ENCODE measurements around the gene MAPT. TPM values are rescaled to one million over a fixed set of nuclear protein-coding genes. Genes with fewer than 3 reads are reported as not detected.

MAPT gene
- 1 to 10 TPM; 1.3 to 1.4 TPM for total RNA-seq

DNA sequence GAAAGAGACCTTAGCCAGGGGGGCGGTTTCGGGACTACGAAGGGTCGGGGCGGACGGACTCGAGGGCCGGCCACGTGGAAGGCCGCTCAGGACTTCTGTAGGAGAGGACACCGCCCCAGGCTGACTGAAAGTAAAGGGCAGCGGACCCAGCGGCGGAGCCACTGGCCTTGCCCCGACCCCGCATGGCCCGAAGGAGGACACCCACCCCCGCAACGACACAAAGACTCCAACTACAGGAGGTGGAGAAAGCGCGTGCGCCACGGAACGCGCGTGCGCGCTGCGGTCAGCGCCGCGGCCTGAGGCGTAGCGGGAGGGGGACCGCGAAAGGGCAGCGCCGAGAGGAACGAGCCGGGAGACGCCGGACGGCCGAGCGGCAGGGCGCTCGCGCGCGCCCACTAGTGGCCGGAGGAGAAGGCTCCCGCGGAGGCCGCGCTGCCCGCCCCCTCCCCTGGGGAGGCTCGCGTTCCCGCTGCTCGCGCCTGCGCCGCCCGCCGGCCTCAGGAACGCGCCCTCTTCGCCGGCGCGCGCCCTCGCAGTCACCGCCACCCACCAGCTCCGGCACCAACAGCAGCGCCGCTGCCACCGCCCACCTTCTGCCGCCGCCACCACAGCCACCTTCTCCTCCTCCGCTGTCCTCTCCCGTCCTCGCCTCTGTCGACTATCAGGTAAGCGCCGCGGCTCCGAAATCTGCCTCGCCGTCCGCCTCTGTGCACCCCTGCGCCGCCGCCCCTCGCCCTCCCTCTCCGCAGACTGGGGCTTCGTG is at the start of gene MAPT:
Gene MAPT (plus strand): TSS at position 533 of the 763 bp plus-strand sequence. CDS start 67,784 bp downstream, outside the sequence.
- Mint-ChIP-seq H3K36me3 (ENCODE audit: low read depth) (no peaks in the 10 kb centered on the region), H3K27ac (no peak within 1 kb of the TSS), H3K4me1 (ENCODE audit: low read depth) (peaks cover 19% of the 10 kb centered on the region), H3K9me3 (no peaks in the 10 kb centered on the region), H3K27me3 (peaks cover 40% of the 10 kb centered on the region), H3K4me3 (peak within 1 kb of the TSS; percentile 75)
- intact Hi-C loops (cut with micrococcal nuclease), result no loop called here
- CTCF ChIA-PET, result interaction anchor here (0.6 to 2.5 kb wide), 11 partner anchors 9 to 149 kb away, joined by 3 to 14 read pairs (median 5); no protein-coding TSS in a partner anchor
- DNase-seq, result peak; percentile 85
- ATAC-seq, result peak; percentile 92
- TF ChIP-seq, protein P1, sequence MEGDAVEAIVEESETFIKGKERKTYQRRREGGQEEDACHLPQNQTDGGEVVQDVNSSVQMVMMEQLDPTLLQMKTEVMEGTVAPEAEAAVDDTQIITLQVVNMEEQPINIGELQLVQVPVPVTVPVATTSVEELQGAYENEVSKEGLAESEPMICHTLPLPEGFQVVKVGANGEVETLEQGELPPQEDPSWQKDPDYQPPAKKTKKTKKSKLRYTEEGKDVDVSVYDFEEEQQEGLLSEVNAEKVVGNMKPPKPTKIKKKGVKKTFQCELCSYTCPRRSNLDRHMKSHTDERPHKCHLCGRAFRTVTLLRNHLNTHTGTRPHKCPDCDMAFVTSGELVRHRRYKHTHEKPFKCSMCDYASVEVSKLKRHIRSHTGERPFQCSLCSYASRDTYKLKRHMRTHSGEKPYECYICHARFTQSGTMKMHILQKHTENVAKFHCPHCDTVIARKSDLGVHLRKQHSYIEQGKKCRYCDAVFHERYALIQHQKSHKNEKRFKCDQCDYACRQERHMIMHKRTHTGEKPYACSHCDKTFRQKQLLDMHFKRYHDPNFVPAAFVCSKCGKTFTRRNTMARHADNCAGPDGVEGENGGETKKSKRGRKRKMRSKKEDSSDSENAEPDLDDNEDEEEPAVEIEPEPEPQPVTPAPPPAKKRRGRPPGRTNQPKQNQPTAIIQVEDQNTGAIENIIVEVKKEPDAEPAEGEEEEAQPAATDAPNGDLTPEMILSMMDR (IDR thresholded peaks at IDR 0.05), result peak; percentile 88
- POLR2A ChIA-PET, result interaction anchor here (1.2 kb wide), 1 partner anchor 15 kb away, joined by 4 read pairs; no protein-coding TSS in a partner anchor

DNA sequence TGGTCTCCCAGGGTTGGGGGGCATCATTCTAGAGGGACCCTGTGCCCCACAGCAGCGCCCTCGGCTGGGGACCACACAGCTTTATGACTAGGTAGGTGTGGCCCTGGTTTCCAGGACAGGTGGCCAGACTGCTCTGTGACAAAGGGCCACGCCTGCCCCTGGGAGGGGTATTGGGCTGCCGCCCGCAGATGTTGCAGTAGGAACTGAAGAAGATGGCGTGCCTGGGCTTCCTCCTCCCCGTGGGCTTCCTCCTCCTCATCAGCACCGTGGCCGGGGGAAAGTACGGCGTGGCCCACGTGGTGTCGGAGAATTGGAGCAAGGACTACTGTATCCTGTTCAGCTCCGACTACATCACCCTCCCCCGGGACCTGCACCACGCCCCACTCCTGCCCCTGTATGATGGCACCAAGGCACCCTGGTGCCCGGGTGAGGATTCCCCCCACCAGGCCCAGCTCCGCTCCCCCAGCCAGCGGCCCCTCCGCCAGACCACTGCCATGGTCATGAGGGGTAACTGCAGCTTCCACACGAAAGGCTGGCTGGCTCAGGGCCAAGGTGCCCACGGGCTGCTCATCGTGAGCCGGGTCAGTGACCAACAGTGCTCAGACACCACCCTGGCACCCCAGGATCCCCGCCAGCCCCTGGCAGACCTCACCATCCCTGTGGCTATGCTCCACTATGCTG is 49.5 kb upstream of the MAPT start, which contains the start of gene SPPL2C:
Gene SPPL2C (plus strand): TSS at position 187 of the 681 bp plus-strand sequence. CDS start 26 bp downstream, at position 213.
- intact Hi-C loops (cut with micrococcal nuclease), result no loop called here
- DNase-seq, result no peak

DNA sequence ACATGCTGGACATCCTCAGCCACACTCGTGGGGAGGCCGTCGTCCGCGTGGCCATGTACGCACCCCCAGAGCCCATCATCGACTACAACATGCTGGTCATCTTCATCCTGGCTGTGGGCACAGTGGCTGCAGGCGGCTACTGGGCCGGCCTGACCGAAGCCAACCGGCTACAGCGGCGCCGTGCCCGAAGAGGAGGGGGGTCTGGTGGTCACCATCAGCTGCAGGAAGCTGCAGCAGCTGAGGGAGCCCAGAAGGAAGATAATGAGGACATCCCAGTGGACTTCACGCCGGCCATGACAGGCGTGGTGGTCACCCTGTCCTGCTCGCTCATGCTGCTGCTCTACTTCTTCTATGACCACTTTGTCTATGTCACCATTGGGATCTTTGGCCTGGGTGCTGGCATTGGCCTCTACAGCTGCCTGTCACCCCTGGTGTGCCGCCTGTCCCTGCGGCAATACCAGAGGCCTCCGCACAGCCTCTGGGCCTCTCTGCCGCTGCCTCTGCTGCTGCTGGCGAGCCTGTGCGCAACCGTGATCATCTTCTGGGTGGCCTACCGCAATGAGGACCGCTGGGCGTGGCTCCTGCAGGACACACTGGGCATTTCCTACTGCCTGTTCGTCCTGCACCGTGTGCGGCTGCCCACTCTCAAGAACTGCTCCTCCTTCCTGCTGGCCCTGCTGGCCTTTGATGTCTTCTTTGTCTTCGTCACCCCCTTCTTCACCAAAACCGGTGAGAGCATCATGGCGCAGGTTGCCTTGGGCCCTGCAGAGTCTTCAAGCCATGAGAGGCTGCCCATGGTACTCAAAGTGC is 48.8 kb upstream of the MAPT start:
- H3K9me3 Mint-ChIP-seq, result no peaks in the 10 kb centered on the region
- DNase-seq, result no peak
- no peaks in the 10 kb centered on the region for H3K36me3 Mint-ChIP-seq (ENCODE audit: low read depth)
- no peaks in the 10 kb centered on the region for H3K4me1 Mint-ChIP-seq (ENCODE audit: low read depth)
- H3K27me3 Mint-ChIP-seq, result no peaks in the 10 kb centered on the region
- intact Hi-C loops (cut with micrococcal nuclease), result no loop called here
- H3K27ac Mint-ChIP-seq, result no peak overlapping the region
- no peak for ATAC-seq
- CTCF ChIA-PET, result no interaction called here
- H3K4me3 Mint-ChIP-seq, result no peak overlapping the region
- POLR2A ChIA-PET, result no interaction called here
- TF ChIP-seq, protein P1 (IDR thresholded peaks at IDR 0.05), result no peak

More for the DNA sequence above, 49.5 kb upstream of the MAPT start, which contains the start of gene SPPL2C:
- Mint-ChIP-seq H3K4me1 (ENCODE audit: low read depth) (no peaks in the 10 kb centered on the region), H3K27ac (no peak within 1 kb of the TSS), H3K27me3 (no peaks in the 10 kb centered on the region), H3K9me3 (no peaks in the 10 kb centered on the region), H3K4me3 (no peak within 1 kb of the TSS), H3K36me3 (ENCODE audit: low read depth) (no peaks in the 10 kb centered on the region)
- TF ChIP-seq, protein P1 (IDR thresholded peaks at IDR 0.05), result no peak
- ChIA-PET CTCF (interaction anchor here (1.4 kb wide), 1 partner anchor 105 kb away, joined by 3 read pairs; no protein-coding TSS in a partner anchor), POLR2A (no interaction called here)
- no peak for ATAC-seq

DNA sequence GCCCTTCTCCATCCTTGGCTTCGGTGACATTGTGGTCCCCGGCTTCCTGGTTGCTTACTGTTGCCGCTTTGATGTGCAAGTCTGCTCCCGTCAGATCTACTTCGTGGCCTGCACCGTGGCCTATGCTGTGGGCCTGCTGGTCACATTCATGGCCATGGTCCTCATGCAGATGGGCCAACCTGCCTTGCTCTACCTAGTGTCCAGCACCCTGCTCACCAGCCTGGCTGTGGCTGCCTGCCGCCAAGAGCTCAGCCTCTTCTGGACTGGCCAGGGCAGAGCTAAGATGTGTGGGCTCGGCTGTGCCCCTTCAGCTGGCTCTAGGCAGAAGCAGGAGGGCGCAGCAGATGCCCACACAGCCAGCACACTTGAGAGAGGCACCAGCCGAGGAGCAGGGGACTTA is 48.1 kb upstream of the MAPT start:
- Mint-ChIP-seq H3K36me3 (ENCODE audit: low read depth) (no peaks in the 10 kb centered on the region), H3K9me3 (no peaks in the 10 kb centered on the region), H3K4me1 (ENCODE audit: low read depth) (no peaks in the 10 kb centered on the region), H3K27me3 (peaks cover 3% of the 10 kb centered on the region), H3K27ac (no peak overlapping the region), H3K4me3 (no peak overlapping the region)
- intact Hi-C loops (cut with micrococcal nuclease), result no loop called here
- CTCF ChIA-PET, result no interaction called here
- TF ChIP-seq, protein P1 (IDR thresholded peaks at IDR 0.05), result no peak
- ATAC-seq, result no peak
- POLR2A ChIA-PET, result no interaction called here
- no peak for DNase-seq

Measured in activated CD8-positive, alpha-beta T cell treated with anti-CD3 and anti-CD28 coated beads for 36 hours (primary cell).